Effector memory CD4-positive, alpha-beta T cell (primary cell): ENCODE measurements around the gene MYCN.

Experiments
- DNase-seq, 3 donors: peaks; one replicate each; pipeline ENCODE4 v3.0.0-alpha.2; 2020
- H3K27ac ChIP-seq: 2 replicates; pipeline ENCODE4 v1.7.0; 2013; ENCODE audit warnings: mild to moderate bottlenecking, low read length, moderate library complexity; ENCODE audit not compliant: insufficient read depth, poor library complexity, severe bottlenecking
- H3K27me3 ChIP-seq: replicated peaks from 2 replicates; pipeline ENCODE4 v1.7.0; 2013; ENCODE audit warnings: mild to moderate bottlenecking, low read length; ENCODE audit not compliant: insufficient read depth, control insufficient read depth, poor library complexity, severe bottlenecking
- H3K36me3 ChIP-seq: 2 replicates; pipeline ENCODE4 v1.7.0; 2013; ENCODE audit warnings: mild to moderate bottlenecking, low read length, moderate library complexity; ENCODE audit not compliant: control insufficient read depth, insufficient read depth
- H3K4me1 ChIP-seq: 2 replicates; pipeline ENCODE4 v1.7.0; 2013; ENCODE audit warnings: low read length, mild to moderate bottlenecking; ENCODE audit not compliant: control insufficient read depth, insufficient read depth, poor library complexity, severe bottlenecking
- H3K4me3 ChIP-seq: 2 replicates; pipeline ENCODE4 v1.7.0; 2013; ENCODE audit warnings: low read length, low read depth, mild to moderate bottlenecking; ENCODE audit not compliant: insufficient read depth, poor library complexity, severe bottlenecking
- H3K9me3 ChIP-seq: 2 replicates; pipeline ENCODE4 v1.7.0; 2013; ENCODE audit warnings: mild to moderate bottlenecking, low read length, moderate library complexity; ENCODE audit not compliant: control insufficient read depth

MYCN gene

GRCh38 chr2:15976354-15976753, 36.0 kb downstream of the MYCN start:
- DNase-seq, result no peak
- H3K36me3 ChIP-seq, result no peaks in the 10 kb centered on the region
- H3K9me3 ChIP-seq, result no peaks in the 10 kb centered on the region

GRCh38 chr2:15979051-15979758, 38.9 kb downstream of the MYCN start:
- Histone ChIP-seq H3K27ac (no peak overlapping the region), H3K4me1 (no peaks in the 10 kb centered on the region), H3K27me3 (no peaks in the 10 kb centered on the region), H3K36me3 (no peaks in the 10 kb centered on the region), H3K9me3 (no peaks in the 10 kb centered on the region), H3K4me3 (no peak overlapping the region)
- no peak for DNase-seq

More at GRCh38 chr2:15976354-15976753, 36.0 kb downstream of the MYCN start:
- Histone ChIP-seq H3K27ac (no peak overlapping the region), H3K27me3 (no peaks in the 10 kb centered on the region), H3K4me3 (no peak overlapping the region), H3K4me1 (no peaks in the 10 kb centered on the region)

GRCh38 chr2:15979759-15980604, 39.6 kb downstream of the MYCN start:
- H3K4me1 ChIP-seq, result no peaks in the 10 kb centered on the region
- H3K27me3 ChIP-seq, result no peaks in the 10 kb centered on the region
- H3K27ac ChIP-seq, result no peak overlapping the region
- H3K9me3 ChIP-seq, result no peaks in the 10 kb centered on the region
- no peak overlapping the region for H3K4me3 ChIP-seq
- no peak for DNase-seq
- no peaks in the 10 kb centered on the region for H3K36me3 ChIP-seq

DNA sequence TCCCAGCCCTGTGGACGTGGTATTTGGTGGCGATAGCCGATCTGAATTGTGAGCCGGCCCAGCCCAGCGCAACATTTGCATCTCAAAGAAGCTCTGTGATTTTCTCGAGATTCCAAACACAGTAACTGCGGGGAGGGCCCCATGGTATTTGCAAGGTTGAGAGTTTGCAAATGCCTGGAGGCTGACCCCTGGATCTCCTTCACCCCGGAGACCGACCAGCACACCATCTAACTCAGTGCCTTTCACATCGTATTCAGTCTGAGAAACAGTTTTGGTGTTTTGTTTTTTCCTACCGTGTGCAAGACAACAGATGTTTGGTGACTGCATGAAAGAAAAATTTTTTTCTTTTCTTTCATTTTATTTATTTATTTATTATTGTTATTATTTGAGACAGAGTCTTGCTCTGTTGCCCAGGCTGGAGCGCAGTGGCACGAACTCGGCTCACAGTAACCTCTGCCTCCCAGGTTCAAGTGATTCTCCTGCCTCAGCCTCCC, 40.3 kb downstream of the MYCN start:
- no peak overlapping the region for H3K4me3 ChIP-seq
- no peaks in the 10 kb centered on the region for H3K27me3 ChIP-seq
- no peaks in the 10 kb centered on the region for H3K36me3 ChIP-seq
- no peak for DNase-seq
- no peaks in the 10 kb centered on the region for H3K9me3 ChIP-seq
- H3K27ac ChIP-seq, result no peak overlapping the region
- H3K4me1 ChIP-seq, result no peaks in the 10 kb centered on the region

DNA sequence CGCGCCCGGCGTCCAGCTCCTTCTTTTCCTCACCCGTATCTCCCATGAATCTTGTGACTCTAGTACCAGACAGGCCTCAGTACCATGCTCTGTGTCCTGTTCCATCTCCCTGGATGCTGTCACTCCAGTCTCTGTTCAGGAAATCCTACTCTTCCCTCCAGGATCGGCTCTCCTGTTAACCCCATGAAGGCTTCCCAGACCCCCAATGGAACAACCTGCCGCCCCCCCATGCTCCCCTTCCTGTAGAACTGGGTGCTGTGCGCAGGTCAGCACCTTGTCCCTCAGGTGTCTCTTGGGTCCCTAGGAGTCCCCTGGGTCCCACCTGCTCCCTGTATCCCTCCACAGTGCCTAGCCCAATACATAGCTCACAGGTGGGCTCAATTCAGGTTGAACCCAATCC, 41.3 kb downstream of the MYCN start:
- Histone ChIP-seq H3K27me3 (no peaks in the 10 kb centered on the region), H3K4me1 (no peaks in the 10 kb centered on the region), H3K9me3 (no peaks in the 10 kb centered on the region), H3K36me3 (no peaks in the 10 kb centered on the region), H3K27ac (no peak overlapping the region), H3K4me3 (no peak overlapping the region)
- DNase-seq, result no peak

DNA sequence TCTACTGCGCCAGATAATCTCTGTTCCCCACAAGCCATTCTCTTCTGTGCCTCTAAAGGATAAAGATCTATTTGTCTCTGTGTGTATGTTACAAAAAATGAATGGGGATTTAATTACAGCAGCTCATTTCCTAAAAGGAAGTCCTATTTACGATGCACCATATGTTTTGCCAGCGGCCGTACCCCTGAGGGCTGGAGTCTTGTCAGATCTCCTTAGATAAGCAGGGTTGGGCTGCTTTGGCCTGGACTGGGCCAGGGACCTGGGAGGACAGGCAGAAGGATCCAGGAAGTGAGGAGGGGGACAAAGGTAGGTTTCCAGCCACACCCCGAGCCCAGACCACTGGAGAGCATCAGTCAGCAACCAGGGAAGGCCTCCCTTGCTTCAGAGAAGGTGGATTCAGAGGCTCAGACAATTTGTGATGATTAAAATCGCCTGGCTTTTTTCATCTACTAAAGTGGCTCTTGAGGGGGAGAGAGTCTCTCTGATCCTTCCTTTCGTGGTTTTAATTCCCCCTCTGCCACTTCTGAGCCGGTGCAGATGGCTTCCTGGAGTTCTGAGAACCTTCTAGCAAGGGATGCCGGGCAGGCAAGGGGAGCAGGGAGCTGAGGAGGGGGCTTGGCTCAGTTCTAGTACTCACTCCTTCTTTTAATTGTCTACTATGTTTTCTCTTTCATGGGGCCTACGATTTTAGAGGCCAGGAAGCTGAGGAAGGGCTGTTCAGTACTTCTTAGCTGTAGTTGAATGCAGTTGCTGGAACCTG, 42.1 kb downstream of the MYCN start:
- no peak for DNase-seq
- no peaks in the 10 kb centered on the region for H3K9me3 ChIP-seq
- H3K4me3 ChIP-seq, result no peak overlapping the region
- H3K27me3 ChIP-seq, result no peaks in the 10 kb centered on the region
- H3K27ac ChIP-seq, result no peak overlapping the region
- H3K4me1 ChIP-seq, result no peaks in the 10 kb centered on the region
- H3K36me3 ChIP-seq, result no peaks in the 10 kb centered on the region

DNA sequence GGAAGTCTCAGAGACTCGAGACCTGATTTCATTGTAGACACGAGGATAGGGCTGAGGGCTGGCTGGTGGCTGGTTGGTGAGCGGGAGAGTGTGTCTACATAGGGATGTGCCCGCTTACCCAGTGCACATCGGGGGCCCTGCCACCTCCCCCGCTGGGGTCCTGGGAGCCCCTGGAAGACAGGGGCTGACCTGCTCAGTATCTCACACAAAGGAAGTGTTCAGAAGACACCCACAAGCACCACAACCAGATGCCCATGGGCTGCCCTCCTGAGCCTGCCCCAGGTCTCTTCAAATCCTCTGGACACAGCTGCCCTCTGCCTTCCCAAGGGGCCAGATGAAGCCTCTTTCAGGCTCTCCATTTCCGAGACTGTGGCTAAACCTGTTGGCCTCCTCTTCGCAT, 43.1 kb downstream of the MYCN start:
- H3K27ac ChIP-seq, result no peak overlapping the region
- no peaks in the 10 kb centered on the region for H3K27me3 ChIP-seq
- no peak for DNase-seq
- H3K36me3 ChIP-seq, result no peaks in the 10 kb centered on the region
- H3K9me3 ChIP-seq, result no peaks in the 10 kb centered on the region
- no peaks in the 10 kb centered on the region for H3K4me1 ChIP-seq
- H3K4me3 ChIP-seq, result no peak overlapping the region

DNA sequence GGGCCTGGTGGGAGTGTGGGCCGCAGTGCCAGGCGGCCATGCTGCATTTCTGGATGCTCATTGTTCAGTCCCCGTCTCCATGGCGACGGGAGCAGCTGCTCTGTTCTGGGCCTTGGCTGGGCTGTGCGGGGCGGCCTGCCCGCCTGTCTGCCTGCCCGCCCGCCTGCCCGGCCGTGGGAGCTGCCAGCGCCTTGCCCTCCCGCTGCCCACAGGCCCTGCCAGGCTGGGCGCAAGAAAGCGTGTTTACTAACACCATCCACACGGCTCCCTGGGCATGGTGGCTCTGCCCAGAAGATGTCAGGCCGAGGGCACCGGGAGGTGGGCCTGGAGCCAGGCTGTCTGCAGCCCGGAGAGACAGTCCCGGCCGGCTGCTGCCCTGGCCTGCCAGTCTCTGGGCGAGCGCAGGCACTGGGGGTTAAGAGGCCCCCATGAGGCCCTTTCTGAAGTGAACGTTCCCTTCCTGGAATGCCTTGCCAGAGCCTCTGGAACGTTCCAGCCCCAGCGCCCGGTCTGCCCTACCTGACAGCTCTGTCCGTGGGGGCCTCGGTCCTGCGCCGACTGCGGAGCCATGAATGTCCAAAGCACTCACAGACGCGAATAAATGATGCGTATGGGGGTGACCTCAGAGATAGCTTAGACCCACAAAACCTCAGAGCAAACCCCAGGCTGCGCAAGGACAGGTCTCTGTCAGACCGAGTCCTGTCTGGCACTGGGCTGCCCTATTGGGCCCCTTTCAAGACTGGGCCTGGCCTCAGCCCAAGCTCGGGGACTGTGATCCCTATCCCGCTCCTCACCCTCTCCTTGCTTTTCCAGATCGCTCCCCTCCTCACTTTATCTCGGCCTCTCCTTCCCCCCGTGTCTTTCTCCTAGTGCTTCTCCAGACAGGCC, 44.3 kb downstream of the MYCN start:
- Histone ChIP-seq H3K36me3 (no peaks in the 10 kb centered on the region), H3K27ac (no peak overlapping the region), H3K9me3 (no peaks in the 10 kb centered on the region), H3K4me3 (no peak overlapping the region), H3K27me3 (no peaks in the 10 kb centered on the region), H3K4me1 (no peaks in the 10 kb centered on the region)
- DNase-seq, result no peak

DNA sequence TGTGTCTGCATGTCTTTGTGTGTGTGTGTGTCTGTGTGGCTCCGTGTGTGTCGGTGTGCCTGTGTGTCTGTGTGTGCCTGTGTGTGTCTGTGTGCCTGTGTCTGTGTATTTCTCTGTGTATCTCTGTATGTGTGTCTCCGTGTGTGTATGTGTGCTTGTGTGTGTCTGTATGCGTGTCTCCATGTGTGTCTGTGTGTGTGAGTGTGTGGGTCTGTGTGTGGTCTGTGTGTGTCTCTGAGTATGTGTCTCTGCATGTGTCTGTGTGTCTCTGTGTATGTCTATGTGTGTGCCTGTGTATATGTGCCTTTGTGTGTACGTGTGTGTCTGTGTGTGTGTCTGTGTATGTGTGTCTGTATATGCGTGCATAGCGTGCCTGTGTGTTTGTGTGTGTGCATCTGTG, 45.2 kb downstream of the MYCN start:
- Histone ChIP-seq H3K9me3 (no peaks in the 10 kb centered on the region), H3K27ac (no peak overlapping the region), H3K4me1 (no peaks in the 10 kb centered on the region)

More for the DNA sequence above, 45.2 kb downstream of the MYCN start:
- no peak overlapping the region for H3K4me3 ChIP-seq
- H3K36me3 ChIP-seq, result no peaks in the 10 kb centered on the region
- DNase-seq, result no peak
- no peaks in the 10 kb centered on the region for H3K27me3 ChIP-seq
